MCF 10A (cell line): ENCODE data around the gene RAI1. TPM values are rescaled to one million over a fixed set of nuclear protein-coding genes. Genes with fewer than 3 reads are reported as not detected.

Experiments
- BruUV-seq: library from RNA; stranded (reverse); fragments of 400-500 nt; replicated peaks from 2 replicates; lab custom pipeline; 2021; lab: Mats Ljungman, UMichigan
- CTCF ChIA-PET: fragments of 300-600 bp; sonication (Branson Sonifier 250); formaldehyde crosslinking; extraction: SDS; loops from one replicate; lab custom pipeline; 2021; ENCODE audit warnings: antibody characterized with exemption, inconsistent platforms; lab: Yijun Ruan, JAX
- POLR2A ChIA-PET: fragments of 300-600, 350-650 bp; sonication (Branson Sonifier 250); formaldehyde crosslinking; extraction: SDS; loops from one replicate; lab custom pipeline; 2020; ENCODE audit warnings: antibody characterized with exemption, inconsistent platforms; lab: Yijun Ruan, JAX
- DNase-seq: peaks from one replicate; pipeline ENCODE4 v3.0.0-alpha.2; 2018; ENCODE audit not compliant: unreplicated experiment
- H3K27ac Mint-ChIP-seq: one replicate; pipeline ENCODE4 v1.8.0; 2022; ENCODE audit warnings: mild to moderate bottlenecking, low read depth, mixed read lengths; ENCODE audit not compliant: unreplicated experiment
- H3K27me3 Mint-ChIP-seq: one replicate; pipeline ENCODE4 v1.8.0; 2022; ENCODE audit warnings: mixed read lengths; ENCODE audit not compliant: insufficient read depth, unreplicated experiment
- H3K36me3 Mint-ChIP-seq: one replicate; pipeline ENCODE4 v1.8.0; 2022; ENCODE audit warnings: mild to moderate bottlenecking, moderate library complexity, mixed read lengths; ENCODE audit not compliant: insufficient read depth, unreplicated experiment
- H3K4me1 Mint-ChIP-seq: one replicate; pipeline ENCODE4 v1.8.0; 2022; ENCODE audit warnings: mixed read lengths; ENCODE audit not compliant: insufficient read depth, unreplicated experiment
- H3K4me3 Mint-ChIP-seq: one replicate; pipeline ENCODE4 v1.8.0; 2022; ENCODE audit warnings: mild to moderate bottlenecking, moderate library complexity, mixed read lengths; ENCODE audit not compliant: unreplicated experiment
- H3K9me3 Mint-ChIP-seq: one replicate; pipeline ENCODE4 v1.8.0; 2022; ENCODE audit warnings: mixed read lengths; ENCODE audit not compliant: unreplicated experiment
- intact Hi-C: fragments of 100-400 bp; cut with micrococcal nuclease; formaldehyde crosslinking; loops from 2 replicates; pipeline ENCODE4 v1.14.1; 2022
- total RNA-seq: library from RNA; stranded (reverse); gene quantifications from 2 replicates; pipeline ENCODE4 v1.2.3, GENCODE V29; 2022
- TF ChIP-seq, protein P1 (sequence below): fragments of 200-600 bp; IDR thresholded peaks from one replicate; pipeline ENCODE4 v1.8.0; 2022; ENCODE audit warnings: antibody characterized with exemption, mild to moderate bottlenecking; ENCODE audit not compliant: unreplicated experiment

The RAI1 gene
- total RNA-seq, 1 experiment from 2014 or later, result 30.4 TPM

- CTCF ChIA-PET, result interaction anchor here (0.6 to 5.3 kb wide), 2 partner anchors 14 to 277 kb away, joined by 3 to 39 read pairs; no protein-coding TSS in a partner anchor
- peaks cover 4% of the 10 kb centered on the region for H3K36me3 Mint-ChIP-seq
- no peak overlapping the region for H3K4me3 Mint-ChIP-seq
- POLR2A ChIA-PET, result no interaction called here
- no peak overlapping the region for H3K27ac Mint-ChIP-seq
- no peak for DNase-seq
- TF ChIP-seq, protein P1, sequence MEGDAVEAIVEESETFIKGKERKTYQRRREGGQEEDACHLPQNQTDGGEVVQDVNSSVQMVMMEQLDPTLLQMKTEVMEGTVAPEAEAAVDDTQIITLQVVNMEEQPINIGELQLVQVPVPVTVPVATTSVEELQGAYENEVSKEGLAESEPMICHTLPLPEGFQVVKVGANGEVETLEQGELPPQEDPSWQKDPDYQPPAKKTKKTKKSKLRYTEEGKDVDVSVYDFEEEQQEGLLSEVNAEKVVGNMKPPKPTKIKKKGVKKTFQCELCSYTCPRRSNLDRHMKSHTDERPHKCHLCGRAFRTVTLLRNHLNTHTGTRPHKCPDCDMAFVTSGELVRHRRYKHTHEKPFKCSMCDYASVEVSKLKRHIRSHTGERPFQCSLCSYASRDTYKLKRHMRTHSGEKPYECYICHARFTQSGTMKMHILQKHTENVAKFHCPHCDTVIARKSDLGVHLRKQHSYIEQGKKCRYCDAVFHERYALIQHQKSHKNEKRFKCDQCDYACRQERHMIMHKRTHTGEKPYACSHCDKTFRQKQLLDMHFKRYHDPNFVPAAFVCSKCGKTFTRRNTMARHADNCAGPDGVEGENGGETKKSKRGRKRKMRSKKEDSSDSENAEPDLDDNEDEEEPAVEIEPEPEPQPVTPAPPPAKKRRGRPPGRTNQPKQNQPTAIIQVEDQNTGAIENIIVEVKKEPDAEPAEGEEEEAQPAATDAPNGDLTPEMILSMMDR, result no peak
- intact Hi-C loops, result no loop called here
- H3K9me3 Mint-ChIP-seq, result no peaks in the 10 kb centered on the region
- no peaks in the 10 kb centered on the region for H3K27me3 Mint-ChIP-seq
- BruUV-seq, result no TSS peak
- H3K4me1 Mint-ChIP-seq, result peaks cover 7% of the 10 kb centered on the region
Measured at GRCh38 chr17:17844500-17844899, 163.2 kb downstream of the RAI1 start.

DNA sequence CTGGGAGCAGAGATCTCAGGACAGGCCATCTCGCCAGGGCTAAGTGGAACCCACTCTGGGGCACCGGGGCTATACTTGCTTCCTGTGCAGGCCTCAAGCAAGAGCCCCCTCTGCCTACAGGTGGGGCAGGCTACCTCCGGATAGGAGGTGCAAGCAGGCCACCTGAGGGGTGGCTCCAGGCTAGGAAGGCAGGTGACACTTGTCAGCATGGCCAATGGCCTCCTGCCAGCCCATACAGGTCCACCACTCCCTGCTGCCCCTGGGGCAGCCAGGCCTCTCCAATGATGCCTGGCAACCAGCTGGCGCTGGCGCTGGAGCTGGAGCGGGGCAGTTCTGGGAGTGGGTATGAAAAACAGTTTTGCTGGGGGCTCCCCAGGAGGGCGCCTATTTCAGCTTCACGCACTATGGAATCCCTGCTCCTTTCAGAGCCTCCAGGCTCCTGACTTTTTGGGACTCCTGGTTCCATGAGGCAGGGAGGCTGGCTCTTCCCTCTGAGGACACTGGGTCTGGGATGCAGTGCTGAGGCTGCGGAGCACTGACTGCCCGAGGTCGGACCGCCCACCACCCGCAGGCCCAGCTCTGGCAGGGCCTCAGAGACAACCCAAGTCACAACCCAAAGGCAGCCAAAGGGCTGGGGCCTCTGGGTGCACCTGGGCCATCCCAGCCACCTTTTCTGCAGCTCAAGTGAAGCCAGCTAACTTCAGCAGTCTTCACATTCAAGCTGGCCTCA lies 164.0 kb downstream of the RAI1 start:
- H3K27me3 Mint-ChIP-seq, result no peaks in the 10 kb centered on the region
- peak overlapping the region; percentile 39 for H3K27ac Mint-ChIP-seq
- H3K9me3 Mint-ChIP-seq, result no peaks in the 10 kb centered on the region
- BruUV-seq, result no TSS peak
- TF ChIP-seq, protein P1, result no peak
- POLR2A ChIA-PET, result interaction anchor here (0.9 kb wide), 1 partner anchor 181 kb away, joined by 4 read pairs; no protein-coding TSS in a partner anchor
- H3K36me3 Mint-ChIP-seq, result peaks cover 4% of the 10 kb centered on the region
- no peak for DNase-seq
- intact Hi-C loops, result no loop called here
- no peak overlapping the region for H3K4me3 Mint-ChIP-seq
- CTCF ChIA-PET, result interaction anchor here (0.6 to 5.3 kb wide), 3 partner anchors 14 to 278 kb away, joined by 3 to 39 read pairs (median 3); no protein-coding TSS in a partner anchor
- peaks cover 7% of the 10 kb centered on the region for H3K4me1 Mint-ChIP-seq

DNA sequence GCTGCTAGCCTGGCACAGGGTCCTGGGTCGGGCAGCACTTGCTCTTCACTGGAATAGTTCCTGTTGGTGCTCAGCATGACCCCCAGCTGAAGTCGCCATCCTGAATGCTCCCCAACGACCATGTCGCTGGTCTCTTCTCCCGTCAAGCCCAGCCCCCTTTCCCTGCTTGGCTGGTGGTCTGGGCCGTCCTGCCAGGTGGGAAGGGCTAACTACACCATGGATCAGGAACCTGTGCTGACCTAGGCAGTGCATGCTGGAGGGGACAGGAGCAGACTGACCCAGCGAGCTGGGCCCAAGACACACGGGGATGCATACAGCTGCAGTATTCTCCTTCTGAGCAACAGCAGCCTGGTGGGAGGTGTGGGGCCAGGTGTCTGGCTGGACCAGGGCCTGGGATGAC lies 164.7 kb downstream of the RAI1 start:
- POLR2A ChIA-PET, result interaction anchor here (0.8 kb wide), 1 partner anchor 33 kb away, joined by 3 read pairs; no protein-coding TSS in a partner anchor
- CTCF ChIA-PET, result interaction anchor here (0.6 to 1.1 kb wide), 2 partner anchors 33 to 196 kb away, joined by 3 to 4 read pairs; no protein-coding TSS in a partner anchor
- peaks cover 4% of the 10 kb centered on the region for H3K4me1 Mint-ChIP-seq
- H3K27me3 Mint-ChIP-seq, result no peaks in the 10 kb centered on the region
- no peak for DNase-seq
- intact Hi-C loops, result no loop called here
- TF ChIP-seq, protein P1, result no peak
- H3K9me3 Mint-ChIP-seq, result no peaks in the 10 kb centered on the region
- no peak overlapping the region for H3K4me3 Mint-ChIP-seq
- H3K27ac Mint-ChIP-seq, result no peak overlapping the region
- H3K36me3 Mint-ChIP-seq, result peaks cover 6% of the 10 kb centered on the region
- no TSS peak for BruUV-seq

DNA sequence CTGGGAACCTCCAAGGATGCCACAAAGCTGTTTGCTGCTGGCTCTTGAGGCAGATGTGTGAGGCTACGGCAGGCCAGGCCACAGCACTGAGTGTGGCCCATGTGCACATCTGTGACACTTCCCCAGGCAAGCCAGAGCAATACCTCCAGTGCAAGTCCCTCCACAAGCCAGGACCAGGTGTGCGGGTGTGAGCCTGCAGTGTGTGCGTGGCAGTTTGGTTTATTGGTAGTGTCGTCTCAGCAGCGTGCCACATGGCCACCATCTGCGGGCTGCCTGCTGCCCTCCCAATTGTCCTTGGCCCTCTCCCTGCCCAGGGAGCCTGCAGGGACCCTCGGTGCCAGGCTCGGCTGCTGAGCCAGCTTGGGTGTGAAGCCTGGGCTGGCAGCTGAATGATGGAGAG lies 165.4 kb downstream of the RAI1 start:
- intact Hi-C loops, result no loop called here
- DNase-seq, result no peak
- Mint-ChIP-seq H3K36me3 (peaks cover 10% of the 10 kb centered on the region), H3K27ac (no peak overlapping the region), H3K4me3 (no peak overlapping the region), H3K9me3 (no peaks in the 10 kb centered on the region), H3K27me3 (no peaks in the 10 kb centered on the region), H3K4me1 (no peaks in the 10 kb centered on the region)
- CTCF ChIA-PET, result interaction anchor here (0.6 kb wide), 1 partner anchor 196 kb away, joined by 4 read pairs; no protein-coding TSS in a partner anchor
- TF ChIP-seq, protein P1, result no peak
- POLR2A ChIA-PET, result interaction anchor here (0.6 to 4.5 kb wide), 3 partner anchors 10 to 163 kb away, joined by 3 to 15 read pairs (median 4); partner anchors contain the start of gene SREBF1
- no TSS peak for BruUV-seq
